ENCODE measurements around the gene RNU6-1.

Gene RNU6-1

GRCh38 chr15:67807141-67807540, 32.7 kb downstream of the RNU6-1 start:
- Histone ChIP-seq H3K9ac (ENCODE audit: low read length) (no peak overlapping the region), H3K36me3 (ENCODE audit: control insufficient read depth, insufficient read depth, low read length) (no peaks in the 10 kb centered on the region), H3K4me3 (ENCODE audit: low read length) (no peak overlapping the region), H3K4me1 (ENCODE audit: control insufficient read depth, insufficient read depth, low read length) (no peaks in the 10 kb centered on the region), H3K27ac (ENCODE audit: low read depth, low read length) (no peak overlapping the region), H3K27me3 (ENCODE audit: control insufficient read depth, insufficient read depth, low read length) (no peaks in the 10 kb centered on the region)

DNA sequence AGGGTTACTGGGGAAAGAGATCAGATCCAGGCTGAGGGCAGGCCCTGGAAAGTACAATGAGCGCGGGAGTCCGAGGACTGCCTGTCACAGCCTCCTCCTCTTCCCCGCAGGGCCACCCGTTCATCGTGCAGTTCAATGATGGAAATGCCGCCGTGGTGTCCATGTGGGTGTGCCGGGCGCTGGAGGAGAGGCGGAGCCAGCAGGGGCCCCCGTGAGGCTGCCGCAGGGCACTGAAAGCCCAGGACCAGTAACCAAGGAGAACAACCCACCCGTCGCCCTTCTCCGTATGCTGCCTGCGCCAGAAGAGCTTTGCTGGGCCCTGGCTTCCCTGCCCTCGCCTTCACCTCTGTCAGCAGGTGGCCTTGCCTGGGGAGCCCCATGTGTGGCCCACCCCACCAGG, 33.3 kb downstream of the RNU6-1 start:
- Histone ChIP-seq H3K27ac (ENCODE audit: low read depth, low read length) (no peak overlapping the region), H3K36me3 (ENCODE audit: control insufficient read depth, insufficient read depth, low read length) (no peaks in the 10 kb centered on the region), H3K4me1 (ENCODE audit: control insufficient read depth, insufficient read depth, low read length) (no peaks in the 10 kb centered on the region), H3K27me3 (ENCODE audit: control insufficient read depth, insufficient read depth, low read length) (no peaks in the 10 kb centered on the region), H3K4me3 (ENCODE audit: low read length) (no peak overlapping the region), H3K9ac (ENCODE audit: low read length) (no peak overlapping the region)

- no peak overlapping the region for H3K9ac ChIP-seq (ENCODE audit: low read length)
- H3K4me1 ChIP-seq (ENCODE audit: control insufficient read depth, insufficient read depth, low read length), result no peaks in the 10 kb centered on the region
- no peaks in the 10 kb centered on the region for H3K27me3 ChIP-seq (ENCODE audit: control insufficient read depth, insufficient read depth, low read length)
- H3K27ac ChIP-seq (ENCODE audit: low read depth, low read length), result no peak overlapping the region
- H3K36me3 ChIP-seq (ENCODE audit: control insufficient read depth, insufficient read depth, low read length), result no peaks in the 10 kb centered on the region
- H3K4me3 ChIP-seq (ENCODE audit: low read length), result no peak overlapping the region
Measured at GRCh38 chr15:67805666-67806516, 34.0 kb downstream of the RNU6-1 start.

DNA sequence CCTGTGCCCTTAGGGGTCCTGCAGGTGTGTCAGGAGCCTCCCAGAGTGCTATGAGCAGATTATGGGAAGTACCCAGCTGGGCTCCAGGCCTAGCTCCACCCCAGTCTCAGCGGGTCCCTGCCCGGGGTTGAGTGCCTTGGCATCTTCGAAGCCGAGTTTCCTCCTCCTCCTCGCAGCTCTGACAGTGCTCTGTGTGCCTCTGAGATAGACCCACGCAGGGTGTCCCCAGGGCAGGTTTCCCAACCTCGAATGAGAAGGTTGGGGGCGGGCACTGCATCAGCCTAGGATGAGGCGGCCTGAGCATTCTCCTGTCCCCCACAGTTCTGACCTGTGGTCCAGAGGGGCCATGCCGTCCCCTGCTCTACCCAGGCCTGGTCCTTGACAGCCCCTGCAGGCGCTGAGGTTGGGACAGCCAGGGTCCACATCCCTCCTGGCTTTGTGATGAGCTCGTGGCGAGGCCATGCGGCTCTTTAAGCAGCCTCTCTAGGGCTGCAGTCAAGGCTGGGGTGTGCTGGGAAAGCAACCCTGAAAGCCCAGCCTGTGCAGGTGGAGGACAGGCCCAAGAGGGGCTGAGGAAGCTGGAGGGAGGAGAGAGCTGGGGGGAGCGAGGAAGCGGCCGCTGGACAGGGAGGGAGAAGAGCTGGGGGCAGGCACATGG, 34.7 kb downstream of the RNU6-1 start:
- Histone ChIP-seq H3K4me1 (ENCODE audit: control insufficient read depth, insufficient read depth, low read length) (no peaks in the 10 kb centered on the region), H3K4me3 (ENCODE audit: low read length) (no peak overlapping the region), H3K27ac (ENCODE audit: low read depth, low read length) (no peak overlapping the region), H3K36me3 (ENCODE audit: control insufficient read depth, insufficient read depth, low read length) (no peaks in the 10 kb centered on the region), H3K9ac (ENCODE audit: low read length) (no peak overlapping the region), H3K27me3 (ENCODE audit: control insufficient read depth, insufficient read depth, low read length) (no peaks in the 10 kb centered on the region)

- H3K4me1 ChIP-seq (ENCODE audit: control insufficient read depth, insufficient read depth, low read length), result no peaks in the 10 kb centered on the region
- H3K9ac ChIP-seq (ENCODE audit: low read length), result no peak overlapping the region
- no peaks in the 10 kb centered on the region for H3K36me3 ChIP-seq (ENCODE audit: control insufficient read depth, insufficient read depth, low read length)
- H3K4me3 ChIP-seq (ENCODE audit: low read length), result no peak overlapping the region
- no peak overlapping the region for H3K27ac ChIP-seq (ENCODE audit: low read depth, low read length)
- H3K27me3 ChIP-seq (ENCODE audit: control insufficient read depth, insufficient read depth, low read length), result no peaks in the 10 kb centered on the region
Measured at GRCh38 chr15:67803996-67804843, 35.6 kb downstream of the RNU6-1 start.

DNA sequence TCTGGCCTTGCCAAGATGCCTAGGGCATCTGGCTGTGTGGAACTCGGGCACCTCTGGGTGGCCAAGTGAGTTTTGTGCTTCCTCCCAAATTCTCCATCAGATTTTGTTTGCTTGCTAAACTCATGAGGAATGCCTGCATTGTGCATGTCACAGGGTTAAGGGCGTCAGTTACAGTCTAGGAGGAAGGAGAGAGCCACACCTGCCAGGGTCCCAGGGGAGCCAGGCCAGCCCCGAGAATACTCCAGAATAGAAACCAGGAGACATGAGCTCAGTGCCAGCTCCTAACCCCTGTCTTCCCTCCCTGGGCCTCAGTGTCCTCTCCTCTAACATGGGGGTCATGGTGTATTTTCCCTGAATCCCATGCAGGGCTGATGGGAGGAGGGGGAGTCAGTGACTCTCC, 36.5 kb downstream of the RNU6-1 start:
- no peaks in the 10 kb centered on the region for H3K4me1 ChIP-seq (ENCODE audit: control insufficient read depth, insufficient read depth, low read length)
- H3K27me3 ChIP-seq (ENCODE audit: control insufficient read depth, insufficient read depth, low read length), result no peaks in the 10 kb centered on the region
- H3K4me3 ChIP-seq (ENCODE audit: low read length), result no peak overlapping the region
- H3K27ac ChIP-seq (ENCODE audit: low read depth, low read length), result no peak overlapping the region
- H3K36me3 ChIP-seq (ENCODE audit: control insufficient read depth, insufficient read depth, low read length), result no peaks in the 10 kb centered on the region
- no peak overlapping the region for H3K9ac ChIP-seq (ENCODE audit: low read length)

- Histone ChIP-seq H3K27ac (ENCODE audit: low read depth, low read length) (no peak overlapping the region), H3K4me1 (ENCODE audit: control insufficient read depth, insufficient read depth, low read length) (no peaks in the 10 kb centered on the region), H3K9ac (ENCODE audit: low read length) (no peak overlapping the region), H3K27me3 (ENCODE audit: control insufficient read depth, insufficient read depth, low read length) (no peaks in the 10 kb centered on the region), H3K4me3 (ENCODE audit: low read length) (no peak overlapping the region), H3K36me3 (ENCODE audit: control insufficient read depth, insufficient read depth, low read length) (no peaks in the 10 kb centered on the region)
Measured at GRCh38 chr15:67801926-67802914, 37.6 kb downstream of the RNU6-1 start.

- no peaks in the 10 kb centered on the region for H3K27me3 ChIP-seq (ENCODE audit: control insufficient read depth, insufficient read depth, low read length)
- H3K9ac ChIP-seq (ENCODE audit: low read length), result no peak overlapping the region
- H3K36me3 ChIP-seq (ENCODE audit: control insufficient read depth, insufficient read depth, low read length), result no peaks in the 10 kb centered on the region
- no peaks in the 10 kb centered on the region for H3K4me1 ChIP-seq (ENCODE audit: control insufficient read depth, insufficient read depth, low read length)
- no peak overlapping the region for H3K27ac ChIP-seq (ENCODE audit: low read depth, low read length)
- no peak overlapping the region for H3K4me3 ChIP-seq (ENCODE audit: low read length)
Measured at GRCh38 chr15:67801142-67801541, 38.7 kb downstream of the RNU6-1 start.

- H3K27me3 ChIP-seq (ENCODE audit: control insufficient read depth, insufficient read depth, low read length), result no peaks in the 10 kb centered on the region
- no peak overlapping the region for H3K27ac ChIP-seq (ENCODE audit: low read depth, low read length)
- no peak overlapping the region for H3K9ac ChIP-seq (ENCODE audit: low read length)
- H3K4me1 ChIP-seq (ENCODE audit: control insufficient read depth, insufficient read depth, low read length), result no peaks in the 10 kb centered on the region
- no peak overlapping the region for H3K4me3 ChIP-seq (ENCODE audit: low read length)
- no peaks in the 10 kb centered on the region for H3K36me3 ChIP-seq (ENCODE audit: control insufficient read depth, insufficient read depth, low read length)
Measured at GRCh38 chr15:67799801-67800205, 40.0 kb downstream of the RNU6-1 start.

GRCh38 chr15:67796196-67797127, 43.4 kb downstream of the RNU6-1 start:
- Histone ChIP-seq H3K9ac (ENCODE audit: low read length) (no peak overlapping the region), H3K27me3 (ENCODE audit: control insufficient read depth, insufficient read depth, low read length) (no peaks in the 10 kb centered on the region), H3K36me3 (ENCODE audit: control insufficient read depth, insufficient read depth, low read length) (no peaks in the 10 kb centered on the region), H3K27ac (ENCODE audit: low read depth, low read length) (no peak overlapping the region), H3K4me1 (ENCODE audit: control insufficient read depth, insufficient read depth, low read length) (no peaks in the 10 kb centered on the region), H3K4me3 (ENCODE audit: low read length) (no peak overlapping the region)
